Parathyroid adenoma (tissue), 2 donors: ENCODE measurements around the gene FOXN3.

Source experiments
- H2AFZ ChIP-seq: fragments of 300-600 bp; sonication (generic); one replicate; pipeline ENCODE4 v1.7.0; 2017; ENCODE audit warnings: antibody characterized with exemption, mild to moderate bottlenecking
- H3K27ac ChIP-seq: fragments of 300-600 bp; sonication (generic); one replicate; pipeline ENCODE4 v1.7.0; 2017
- H3K27me3 ChIP-seq: fragments of 300-600 bp; sonication (generic); one replicate; pipeline ENCODE4 v1.7.0; 2017; ENCODE audit warnings: low read length; ENCODE audit not compliant: control insufficient read depth, insufficient read depth
- H3K36me3 ChIP-seq: fragments of 300-600 bp; sonication (generic); one replicate; pipeline ENCODE4 v1.7.0; 2017; ENCODE audit warnings: low read length; ENCODE audit not compliant: control insufficient read depth, insufficient read depth
- H3K4me1 ChIP-seq: fragments of 300-600 bp; sonication (generic); one replicate; pipeline ENCODE4 v1.7.0; 2017; ENCODE audit warnings: control low read depth
- H3K4me2 ChIP-seq: fragments of 300-600 bp; sonication (generic); one replicate; pipeline ENCODE4 v1.7.0; 2017; ENCODE audit warnings: low read length
- H3K4me3 ChIP-seq: fragments of 300-600 bp; sonication (generic); one replicate; pipeline ENCODE4 v1.7.0; 2017; ENCODE audit warnings: low read depth, low read length
- H3K79me2 ChIP-seq: fragments of 300-600 bp; sonication (generic); one replicate; pipeline ENCODE4 v1.7.0; 2017; ENCODE audit warnings: control low read depth
- H3K9ac ChIP-seq: fragments of 300-600 bp; sonication (generic); one replicate; pipeline ENCODE4 v1.7.0; 2017; ENCODE audit warnings: mild to moderate bottlenecking
- H3K9me3 ChIP-seq: fragments of 300-600 bp; sonication (generic); one replicate; pipeline ENCODE4 v1.7.0; 2017; ENCODE audit warnings: low read length; ENCODE audit not compliant: control insufficient read depth
- TF ChIP-seq, protein P1 (sequence below): fragments of 300-600 bp; sonication (generic); IDR thresholded peaks from one replicate; pipeline ENCODE4 v1.7.0; 2017; ENCODE audit warnings: antibody characterized with exemption, mild to moderate bottlenecking
- donor health status: primary hyperparathyroidism.

The FOXN3 gene

DNA sequence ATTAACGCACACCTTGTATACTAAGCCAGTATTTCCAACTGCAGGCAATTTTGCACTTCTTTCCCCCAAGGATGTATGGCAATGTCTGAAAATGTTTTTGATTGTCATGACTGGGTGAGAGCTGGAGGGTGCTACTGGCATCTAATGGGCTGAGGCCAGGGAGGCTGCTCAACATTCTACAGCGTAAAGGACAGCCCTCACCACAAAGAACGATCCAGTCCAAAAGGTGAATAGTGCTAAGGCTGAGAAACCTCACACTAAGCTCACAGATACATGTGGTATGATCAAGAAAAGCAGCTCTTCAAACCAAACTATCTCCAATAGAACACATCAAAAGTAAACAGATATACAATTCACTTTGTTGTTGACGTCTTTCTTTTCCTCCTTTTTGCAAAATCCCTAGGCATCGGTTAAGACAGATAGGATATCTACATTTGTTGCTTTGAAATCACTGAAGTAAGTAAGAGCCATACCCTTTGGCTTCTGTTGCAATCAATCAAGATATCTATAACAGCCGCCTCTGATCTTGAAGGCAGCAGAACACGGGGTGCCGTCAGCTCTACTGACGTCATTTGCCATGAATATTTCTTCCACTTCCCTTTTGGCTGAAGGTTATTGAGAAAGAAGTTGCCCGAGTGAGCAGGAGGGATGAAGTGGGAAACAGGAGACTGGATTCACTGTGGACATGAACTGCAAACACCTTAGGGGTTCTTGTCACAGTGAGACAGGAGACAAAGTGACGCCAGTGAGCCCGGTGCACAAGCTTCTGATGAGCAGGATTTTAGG, 218.3 kb downstream of the FOXN3 start:
- no peak overlapping the region for H3K4me2 ChIP-seq
- no peaks in the 10 kb centered on the region for H3K4me1 ChIP-seq
- TF ChIP-seq, protein P1, sequence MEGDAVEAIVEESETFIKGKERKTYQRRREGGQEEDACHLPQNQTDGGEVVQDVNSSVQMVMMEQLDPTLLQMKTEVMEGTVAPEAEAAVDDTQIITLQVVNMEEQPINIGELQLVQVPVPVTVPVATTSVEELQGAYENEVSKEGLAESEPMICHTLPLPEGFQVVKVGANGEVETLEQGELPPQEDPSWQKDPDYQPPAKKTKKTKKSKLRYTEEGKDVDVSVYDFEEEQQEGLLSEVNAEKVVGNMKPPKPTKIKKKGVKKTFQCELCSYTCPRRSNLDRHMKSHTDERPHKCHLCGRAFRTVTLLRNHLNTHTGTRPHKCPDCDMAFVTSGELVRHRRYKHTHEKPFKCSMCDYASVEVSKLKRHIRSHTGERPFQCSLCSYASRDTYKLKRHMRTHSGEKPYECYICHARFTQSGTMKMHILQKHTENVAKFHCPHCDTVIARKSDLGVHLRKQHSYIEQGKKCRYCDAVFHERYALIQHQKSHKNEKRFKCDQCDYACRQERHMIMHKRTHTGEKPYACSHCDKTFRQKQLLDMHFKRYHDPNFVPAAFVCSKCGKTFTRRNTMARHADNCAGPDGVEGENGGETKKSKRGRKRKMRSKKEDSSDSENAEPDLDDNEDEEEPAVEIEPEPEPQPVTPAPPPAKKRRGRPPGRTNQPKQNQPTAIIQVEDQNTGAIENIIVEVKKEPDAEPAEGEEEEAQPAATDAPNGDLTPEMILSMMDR = no peak
- H3K79me2 ChIP-seq = peaks cover 19% of the 10 kb centered on the region
- H2AFZ ChIP-seq = no peak overlapping the region
- no peak overlapping the region for H3K4me3 ChIP-seq
- no peaks in the 10 kb centered on the region for H3K27me3 ChIP-seq
- H3K9me3 ChIP-seq = no peaks in the 10 kb centered on the region
- no peak overlapping the region for H3K27ac ChIP-seq
- H3K9ac ChIP-seq = no peak overlapping the region
- H3K36me3 ChIP-seq = peaks cover 1% of the 10 kb centered on the region

DNA sequence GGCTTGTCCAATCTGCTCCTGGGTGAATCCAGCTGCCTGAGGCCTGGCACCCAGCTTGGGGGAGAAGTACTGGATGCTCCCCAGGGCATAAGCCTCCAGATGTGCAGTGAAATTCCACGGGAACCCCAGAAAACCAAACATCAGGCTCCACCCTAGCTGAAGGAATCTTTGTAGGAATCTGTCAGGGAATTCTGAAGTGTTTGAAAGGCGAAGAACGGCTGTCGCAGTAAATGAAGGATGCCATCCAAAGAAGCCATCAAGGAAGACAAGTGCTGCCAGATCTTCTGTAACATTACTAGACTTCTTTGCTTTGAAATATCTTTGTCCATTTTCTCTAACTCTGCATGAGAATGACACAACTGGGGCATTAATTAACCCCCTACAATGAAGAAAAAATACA, 219.4 kb downstream of the FOXN3 start:
- TF ChIP-seq, protein P1 = no peak

DNA sequence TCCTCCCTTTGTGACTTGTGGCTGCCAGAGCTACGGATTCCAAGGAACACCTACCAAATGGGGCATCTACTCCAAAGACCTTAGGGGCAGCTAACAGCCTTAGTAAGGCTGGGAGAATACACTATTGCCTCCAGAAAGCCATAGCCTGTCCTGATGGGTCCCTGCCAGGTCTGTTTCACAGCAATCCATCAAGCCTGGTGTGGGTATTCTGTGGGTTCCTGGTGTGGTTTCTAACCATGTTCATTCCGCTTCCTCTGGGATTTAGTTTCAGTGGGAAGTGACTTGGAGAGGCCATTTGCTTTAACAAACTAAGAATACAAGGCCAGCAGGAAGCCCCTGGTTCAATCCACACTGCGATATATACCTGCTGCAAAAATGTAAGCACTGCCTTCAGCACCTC, 220.5 kb downstream of the FOXN3 start:
- Histone ChIP-seq H3K9me3 (no peaks in the 10 kb centered on the region), H3K4me3 (no peak overlapping the region), H3K4me1 (no peaks in the 10 kb centered on the region)

More for the DNA sequence above, 219.4 kb downstream of the FOXN3 start:
- H3K9ac ChIP-seq = no peak overlapping the region
- no peaks in the 10 kb centered on the region for H3K4me1 ChIP-seq
- H3K27ac ChIP-seq = no peak overlapping the region
- peaks cover 3% of the 10 kb centered on the region for H3K36me3 ChIP-seq
- H2AFZ ChIP-seq = no peak overlapping the region
- H3K4me3 ChIP-seq = no peak overlapping the region
- no peaks in the 10 kb centered on the region for H3K27me3 ChIP-seq
- peaks cover 13% of the 10 kb centered on the region for H3K79me2 ChIP-seq
- H3K9me3 ChIP-seq = no peaks in the 10 kb centered on the region
- no peak overlapping the region for H3K4me2 ChIP-seq

DNA sequence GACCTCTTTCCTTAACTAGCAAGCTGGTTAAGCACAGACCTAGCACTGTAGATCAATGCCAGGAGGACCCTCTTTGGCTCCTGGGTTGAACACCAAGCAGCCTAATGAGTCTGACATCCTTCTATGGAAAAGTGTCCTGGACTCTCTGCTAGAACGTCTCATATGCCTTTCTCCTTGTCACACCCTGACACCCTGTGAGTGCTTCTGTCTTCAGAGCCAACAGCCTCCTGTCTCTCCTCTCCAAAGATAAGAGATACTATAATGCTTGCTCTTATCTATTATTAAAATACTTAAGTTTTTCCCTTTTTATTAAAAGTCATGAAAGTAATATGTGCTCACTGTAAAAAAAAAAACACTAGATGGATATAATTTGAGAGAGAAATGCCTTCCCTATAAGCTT, 222.7 kb downstream of the FOXN3 start:
- Histone ChIP-seq H3K4me3 (no peak overlapping the region), H3K36me3 (peaks cover 3% of the 10 kb centered on the region), H3K9me3 (no peaks in the 10 kb centered on the region), H3K27me3 (no peaks in the 10 kb centered on the region), H3K4me1 (no peaks in the 10 kb centered on the region), H3K4me2 (no peak overlapping the region), H3K9ac (no peak overlapping the region), H3K79me2 (no peaks in the 10 kb centered on the region), H3K27ac (no peak overlapping the region), H2AFZ (no peak overlapping the region)
- TF ChIP-seq, protein P1 = no peak

More for the DNA sequence above, 220.5 kb downstream of the FOXN3 start:
- Histone ChIP-seq H3K9ac (no peak overlapping the region), H3K4me2 (no peak overlapping the region), H3K27ac (no peak overlapping the region), H3K79me2 (peaks cover 4% of the 10 kb centered on the region), H3K36me3 (peaks cover 3% of the 10 kb centered on the region), H2AFZ (no peak overlapping the region), H3K27me3 (no peaks in the 10 kb centered on the region)
- TF ChIP-seq, protein P1 = no peak
